Measurements from ENCODE around the gene GLT1D1. TPM values are rescaled to one million over a fixed set of nuclear protein-coding genes. Genes with fewer than 3 reads are reported as not detected.

Gene GLT1D1
- total RNA-seq, 1 experiment from 2014 or later, result 4.2 TPM

Other genes with a start within 250 kb of the GLT1D1 start
- 20.9 and 26.9 TPM in 2 replicates for gene SLC15A4, start 29.5 kb upstream of the GLT1D1 start, total RNA-seq (2014; rRNA removed; shearing (Covaris generic); ENCODE audit: low replicate concordance)

Data from MG63 (cell line).